ENCODE data around the gene BBX.

BBX gene

DNA sequence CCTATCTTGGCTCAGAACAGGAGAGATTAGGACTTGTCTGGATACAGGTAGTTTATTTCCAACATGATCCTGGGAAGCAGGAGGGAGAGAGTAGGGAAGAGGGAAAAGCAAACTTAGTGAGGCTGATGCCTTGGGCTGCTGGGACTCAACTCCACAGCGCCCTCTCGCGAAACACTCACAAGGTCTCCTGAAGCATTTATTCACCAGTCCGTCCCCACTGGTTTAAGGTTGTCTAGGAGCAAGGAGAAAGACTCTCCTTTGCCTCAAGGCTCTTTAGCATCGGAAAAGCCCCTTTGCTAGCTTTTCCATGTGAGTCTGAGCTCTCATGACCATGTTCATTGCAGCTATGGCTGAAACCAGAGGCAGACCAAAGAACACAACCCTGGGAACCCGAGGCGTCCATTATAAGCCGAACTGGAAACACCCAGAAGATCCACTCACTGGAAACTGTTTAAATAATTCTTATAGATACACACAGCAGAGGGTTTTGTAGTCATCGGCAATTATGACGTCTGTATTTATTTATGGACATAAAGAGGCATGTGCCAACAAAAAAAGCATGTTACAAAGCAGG is 323.6 kb downstream of the BBX start:
- DNase-seq (ENCODE audit: low read depth) = no peak

DNA sequence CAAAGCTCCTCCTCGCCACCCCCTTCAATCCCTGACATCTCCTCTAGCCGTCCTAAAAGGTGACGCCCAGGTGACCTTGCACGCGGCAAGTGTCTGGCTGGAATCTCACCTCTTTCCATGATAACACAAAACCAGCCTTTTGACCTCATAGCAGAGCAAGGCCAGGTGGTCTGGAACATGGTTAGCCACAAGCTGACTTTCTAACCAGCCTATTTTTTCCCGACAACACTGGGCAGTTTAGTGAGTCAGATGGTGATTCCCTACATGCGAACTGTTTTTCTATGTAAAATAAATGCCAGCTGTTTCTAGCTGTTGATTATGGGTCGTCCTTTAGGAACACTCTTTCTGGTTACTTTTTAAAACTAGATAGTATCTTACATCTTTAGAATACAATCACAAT is 325.0 kb downstream of the BBX start:
- DNase-seq (ENCODE audit: low read depth) = no peak

DNA sequence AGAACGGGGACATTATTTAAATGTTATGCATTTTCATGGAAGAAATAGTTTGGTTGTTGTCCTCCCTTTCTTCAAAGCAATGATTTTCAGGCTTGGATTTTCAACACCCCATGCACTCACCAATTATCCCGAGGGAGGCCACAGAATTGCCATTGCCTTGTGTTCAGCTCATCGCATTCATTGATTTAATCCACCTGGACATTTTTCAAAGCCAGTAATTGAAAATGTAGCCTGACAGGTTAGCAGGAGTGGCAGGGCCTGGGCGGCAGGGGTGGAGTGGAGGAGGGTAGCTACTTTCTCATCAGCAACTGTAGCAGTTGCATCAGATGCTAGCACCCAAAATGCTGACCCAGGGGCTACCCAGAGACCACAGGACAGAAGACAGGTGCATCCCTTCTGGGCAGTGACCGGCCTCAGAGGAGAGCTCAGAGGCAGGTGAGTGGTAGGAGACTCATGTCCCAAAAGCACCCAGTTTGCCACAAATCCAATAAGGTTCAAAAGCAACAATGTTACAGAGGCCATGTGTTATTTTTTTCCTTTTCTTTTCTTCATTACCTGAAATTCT is 325.7 kb downstream of the BBX start:
- no peak for DNase-seq (ENCODE audit: low read depth)

DNA sequence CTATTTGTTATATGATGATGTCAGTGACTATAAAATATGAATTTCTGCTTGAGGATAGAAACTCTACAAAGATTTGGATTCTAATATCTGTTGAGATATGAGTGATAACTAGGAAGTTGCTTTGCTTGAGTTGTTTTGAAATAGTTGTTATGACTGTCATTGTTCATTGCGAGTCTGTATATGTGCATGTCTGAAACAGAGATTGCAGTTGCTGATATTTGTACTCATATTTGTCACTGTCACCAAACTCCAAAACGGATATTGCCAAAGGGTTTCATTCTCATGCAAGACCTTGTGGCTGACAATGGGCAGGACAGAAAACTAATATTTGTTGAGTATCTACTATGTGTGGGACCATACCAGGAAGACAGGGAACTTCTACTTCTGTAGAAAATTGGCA is 327.9 kb downstream of the BBX start:
- no peak for DNase-seq (ENCODE audit: low read depth)

DNA sequence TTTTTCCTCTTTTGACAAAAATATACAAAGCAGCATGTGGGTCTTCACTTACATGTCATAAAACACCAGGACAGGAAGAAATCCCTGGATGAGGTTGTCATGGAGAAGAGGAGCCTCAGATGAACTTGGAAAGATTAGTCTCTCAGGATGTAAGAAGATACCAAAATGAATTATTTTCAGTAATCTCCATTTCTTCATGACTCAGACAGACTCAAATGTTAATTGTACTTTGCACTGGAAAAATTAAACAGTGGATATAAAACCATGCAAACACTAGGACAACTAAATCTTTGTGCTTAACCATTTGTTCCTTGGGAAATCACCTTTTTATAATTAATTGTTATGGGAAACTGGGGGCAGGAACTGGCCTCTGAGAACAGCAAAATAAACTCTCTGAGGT is 331.1 kb downstream of the BBX start:
- DNase-seq (ENCODE audit: low read depth) = no peak

DNA sequence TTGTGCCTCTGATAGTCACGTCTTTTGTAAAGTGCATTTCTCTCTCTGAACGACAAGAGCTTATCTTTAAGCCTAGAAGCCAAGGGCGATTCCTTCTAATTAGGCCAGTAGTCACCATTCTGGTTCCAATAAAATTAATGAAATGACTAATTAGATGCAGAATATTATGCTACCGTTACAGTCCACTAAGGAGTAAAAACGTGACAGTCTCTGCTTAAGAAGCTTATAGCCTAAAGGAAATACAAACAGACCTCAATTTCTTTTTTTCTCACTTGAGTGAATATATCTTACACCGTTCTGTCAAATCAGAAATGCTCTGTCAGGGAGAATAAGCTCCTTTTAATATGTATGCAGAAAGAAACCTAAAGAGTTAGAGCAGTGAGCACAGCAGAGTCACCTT is 332.0 kb downstream of the BBX start:
- no peak for DNase-seq (ENCODE audit: low read depth)

DNA sequence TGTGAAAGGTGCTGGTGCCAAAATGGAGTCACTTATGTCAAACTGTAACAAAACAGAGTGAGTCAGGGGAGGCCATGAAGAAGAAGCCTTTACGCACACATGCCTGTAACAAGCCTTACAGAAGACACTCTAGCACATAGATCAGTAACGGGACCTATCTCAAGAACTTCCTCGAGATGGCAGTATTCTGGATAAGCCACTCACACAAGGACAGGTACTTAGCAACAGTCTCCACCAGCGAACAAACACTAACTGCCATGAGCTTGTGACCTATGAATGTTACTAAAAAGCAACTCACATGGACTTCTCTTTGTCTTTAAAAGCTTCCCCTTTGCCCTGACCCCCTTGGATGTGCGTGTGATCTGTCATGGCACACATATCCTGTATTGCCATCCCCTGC is 332.9 kb downstream of the BBX start:
- no peak for DNase-seq (ENCODE audit: low read depth)

DNA sequence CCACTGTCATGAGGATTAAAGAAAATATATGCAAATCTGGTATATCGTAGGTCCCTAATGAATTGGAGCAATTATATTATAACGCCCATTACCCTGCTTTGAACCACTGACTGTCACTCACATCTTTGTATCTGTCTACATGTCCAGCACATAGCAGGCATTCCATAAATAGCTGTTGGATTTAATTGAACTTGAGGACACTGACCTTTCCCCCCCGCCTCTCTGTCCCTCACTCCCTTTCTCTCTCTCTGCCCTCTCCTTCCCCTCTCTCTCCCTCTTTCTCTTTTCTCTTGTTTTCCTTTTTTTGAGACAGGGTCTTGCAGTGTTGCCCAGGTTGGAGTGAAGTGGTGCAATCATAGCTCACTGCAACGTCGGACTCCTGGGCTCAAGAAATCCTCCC is 335.1 kb downstream of the BBX start:
- DNase-seq (ENCODE audit: low read depth) = no peak

DNA sequence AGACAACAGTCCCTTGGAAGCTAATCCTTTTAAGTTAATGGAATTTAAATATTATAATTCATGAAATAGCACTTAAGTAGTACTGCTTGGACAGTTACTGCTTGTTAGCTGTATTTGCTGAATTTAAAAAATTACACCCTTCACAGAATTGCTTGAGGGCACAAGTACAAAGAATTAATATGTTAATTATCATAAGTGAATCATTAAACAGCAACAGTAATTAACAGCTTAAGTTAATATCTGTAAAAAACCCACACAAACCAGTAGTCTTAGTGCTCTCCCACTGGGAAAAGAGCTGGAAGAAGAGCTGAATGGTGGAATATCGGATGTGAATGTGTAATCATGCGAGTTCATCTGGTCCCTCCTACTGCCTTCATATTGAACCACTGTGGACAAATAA is 336.1 kb downstream of the BBX start:
- no peak for DNase-seq (ENCODE audit: low read depth)
